BE2C (cell line): Measurements from ENCODE around the gene CENPM.

Source experiments
- DNase-seq: peaks from one replicate; pipeline ENCODE4 v3.0.0-alpha.2; 2020
- H3K27me3 ChIP-seq: fragments of 250-450 bp; sonication (Bioruptor Pico); 2 replicates; pipeline ENCODE4 v1.5.1; 2020; ENCODE audit warnings: mild to moderate bottlenecking
- H3K36me3 ChIP-seq: fragments of 250-450 bp; sonication (Bioruptor Pico); 2 replicates; pipeline ENCODE4 v1.5.1; 2020; ENCODE audit warnings: mild to moderate bottlenecking
- H3K4me1 ChIP-seq: fragments of 250-450 bp; sonication (Bioruptor Pico); 2 replicates; pipeline ENCODE4 v1.5.1; 2020
- H3K4me3 ChIP-seq: 2 replicates; pipeline ENCODE4 v1.5.1; 2011; ENCODE audit warnings: low read depth, low read length
- H3K9me3 ChIP-seq: fragments of 250-450 bp; sonication (Bioruptor Pico); 2 replicates; pipeline ENCODE4 v1.5.1; 2020
- TF ChIP-seq, protein P1 (sequence below): IDR thresholded peaks from 2 replicates; pipeline ENCODE4 v1.5.1; 2012; ENCODE audit warnings: mild to moderate bottlenecking, low read depth, low read length

The CENPM gene

DNA sequence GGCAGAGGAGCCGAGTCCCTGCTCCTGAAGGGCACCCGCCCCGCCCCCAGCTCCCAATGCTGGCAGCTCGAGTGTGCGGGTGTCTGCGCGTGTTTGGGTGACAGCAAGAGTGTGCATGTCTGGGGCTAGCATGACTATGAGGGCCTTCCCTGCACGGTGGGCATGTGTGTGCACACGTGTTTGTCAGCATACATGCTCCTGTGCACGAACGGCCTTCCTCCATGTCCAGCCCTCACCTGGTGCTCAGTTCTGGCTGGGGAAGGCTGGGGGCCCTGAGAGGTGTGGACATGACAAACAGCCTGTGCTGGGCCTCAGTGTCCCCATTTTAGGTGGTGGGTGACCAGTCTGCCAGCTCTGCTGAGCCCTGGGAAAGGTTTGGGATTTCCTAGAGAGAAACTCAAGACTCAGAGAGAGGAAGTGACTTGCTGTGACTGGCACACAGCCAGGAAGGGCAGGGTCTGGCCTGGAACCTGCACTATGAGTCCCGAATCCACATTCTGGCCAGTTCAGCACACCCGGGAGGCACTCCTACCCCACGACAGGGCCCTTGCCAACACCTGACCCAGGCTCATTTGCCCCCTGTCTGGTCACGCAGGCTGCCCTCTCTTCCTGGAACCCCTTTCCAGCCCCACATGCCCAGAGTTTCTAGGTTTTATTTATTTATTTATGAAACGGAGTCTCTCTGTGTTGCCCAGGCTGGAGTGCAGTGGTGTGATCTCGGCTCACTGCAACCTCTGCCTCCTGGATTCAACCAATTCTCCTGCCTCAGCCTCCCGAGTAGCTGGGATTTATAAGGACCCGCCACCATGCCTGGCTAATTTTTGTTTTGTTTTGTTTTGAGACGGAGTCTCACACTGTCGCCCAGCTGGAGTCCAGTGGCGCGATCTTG is 28.8 kb downstream of the CENPM start:
- peaks cover 50% of the 10 kb centered on the region for H3K27me3 ChIP-seq
- no peak overlapping the region for H3K4me3 ChIP-seq
- H3K9me3 ChIP-seq, result no peaks in the 10 kb centered on the region
- DNase-seq, result peak; percentile 64
- TF ChIP-seq, protein P1, sequence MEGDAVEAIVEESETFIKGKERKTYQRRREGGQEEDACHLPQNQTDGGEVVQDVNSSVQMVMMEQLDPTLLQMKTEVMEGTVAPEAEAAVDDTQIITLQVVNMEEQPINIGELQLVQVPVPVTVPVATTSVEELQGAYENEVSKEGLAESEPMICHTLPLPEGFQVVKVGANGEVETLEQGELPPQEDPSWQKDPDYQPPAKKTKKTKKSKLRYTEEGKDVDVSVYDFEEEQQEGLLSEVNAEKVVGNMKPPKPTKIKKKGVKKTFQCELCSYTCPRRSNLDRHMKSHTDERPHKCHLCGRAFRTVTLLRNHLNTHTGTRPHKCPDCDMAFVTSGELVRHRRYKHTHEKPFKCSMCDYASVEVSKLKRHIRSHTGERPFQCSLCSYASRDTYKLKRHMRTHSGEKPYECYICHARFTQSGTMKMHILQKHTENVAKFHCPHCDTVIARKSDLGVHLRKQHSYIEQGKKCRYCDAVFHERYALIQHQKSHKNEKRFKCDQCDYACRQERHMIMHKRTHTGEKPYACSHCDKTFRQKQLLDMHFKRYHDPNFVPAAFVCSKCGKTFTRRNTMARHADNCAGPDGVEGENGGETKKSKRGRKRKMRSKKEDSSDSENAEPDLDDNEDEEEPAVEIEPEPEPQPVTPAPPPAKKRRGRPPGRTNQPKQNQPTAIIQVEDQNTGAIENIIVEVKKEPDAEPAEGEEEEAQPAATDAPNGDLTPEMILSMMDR, result no peak
- no peaks in the 10 kb centered on the region for H3K4me1 ChIP-seq
- no peaks in the 10 kb centered on the region for H3K36me3 ChIP-seq

DNA sequence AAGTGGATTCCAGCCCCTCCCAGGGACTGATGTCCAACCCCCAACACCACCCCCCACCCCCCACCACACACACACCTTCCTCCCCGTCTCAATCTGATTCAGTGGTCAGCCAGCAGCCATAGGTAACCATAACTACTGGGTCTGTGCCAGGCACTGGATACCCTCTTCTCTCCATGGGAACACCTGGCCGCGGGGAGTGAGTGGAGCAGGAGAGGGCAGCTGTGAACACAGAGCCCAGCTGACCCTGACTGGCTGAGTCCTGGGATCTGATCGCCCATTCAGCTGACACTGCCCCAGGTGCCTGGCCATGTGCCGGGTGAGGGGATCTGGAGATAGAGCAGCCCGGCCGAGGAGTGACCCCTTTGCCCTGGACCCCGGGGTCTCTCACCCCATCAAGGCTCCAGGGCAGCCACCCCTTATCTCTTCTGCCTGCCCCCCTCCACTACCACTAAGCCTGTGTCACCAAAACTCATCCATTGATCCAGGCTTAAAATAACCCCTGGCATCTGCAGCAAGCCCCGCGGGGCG is 29.5 kb downstream of the CENPM start:
- Histone ChIP-seq H3K4me3 (no peak overlapping the region), H3K4me1 (no peaks in the 10 kb centered on the region), H3K36me3 (no peaks in the 10 kb centered on the region), H3K9me3 (no peaks in the 10 kb centered on the region), H3K27me3 (peaks cover 57% of the 10 kb centered on the region)
- TF ChIP-seq, protein P1, result no peak
- DNase-seq, result no peak

DNA sequence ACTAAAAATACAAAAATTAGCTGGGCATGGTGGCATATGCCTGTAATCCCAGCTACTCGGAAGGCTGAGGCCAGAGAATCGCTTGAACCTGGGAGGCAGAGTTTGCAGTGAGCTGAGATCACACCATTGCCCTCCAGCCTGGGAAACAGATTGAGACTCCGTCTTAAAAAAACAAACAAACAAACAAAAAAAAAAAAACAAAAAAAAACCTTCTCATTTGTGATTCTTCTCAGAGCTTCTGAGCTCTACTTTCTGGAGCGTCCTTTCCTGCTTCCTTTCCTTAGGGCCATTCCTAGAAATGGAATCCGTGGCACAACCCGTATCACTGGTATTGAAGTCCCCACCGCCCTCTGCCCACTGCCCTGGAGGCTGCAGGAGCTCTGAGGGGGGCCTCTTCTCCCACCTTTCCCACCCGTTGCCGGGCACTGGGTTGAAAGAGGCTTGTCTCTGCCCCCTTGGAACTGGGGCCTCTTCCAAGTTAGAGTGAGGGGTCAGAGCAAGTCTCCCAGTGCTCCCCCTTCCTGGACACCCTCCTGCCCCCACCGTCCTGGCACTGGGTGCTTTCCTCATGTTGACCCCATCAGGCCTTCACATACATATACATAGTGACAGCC is 30.1 kb downstream of the CENPM start:
- H3K4me3 ChIP-seq, result no peak overlapping the region
- DNase-seq, result no peak
- no peaks in the 10 kb centered on the region for H3K4me1 ChIP-seq
- TF ChIP-seq, protein P1, result no peak
- H3K9me3 ChIP-seq, result no peaks in the 10 kb centered on the region
- peaks cover 63% of the 10 kb centered on the region for H3K27me3 ChIP-seq
- H3K36me3 ChIP-seq, result no peaks in the 10 kb centered on the region

DNA sequence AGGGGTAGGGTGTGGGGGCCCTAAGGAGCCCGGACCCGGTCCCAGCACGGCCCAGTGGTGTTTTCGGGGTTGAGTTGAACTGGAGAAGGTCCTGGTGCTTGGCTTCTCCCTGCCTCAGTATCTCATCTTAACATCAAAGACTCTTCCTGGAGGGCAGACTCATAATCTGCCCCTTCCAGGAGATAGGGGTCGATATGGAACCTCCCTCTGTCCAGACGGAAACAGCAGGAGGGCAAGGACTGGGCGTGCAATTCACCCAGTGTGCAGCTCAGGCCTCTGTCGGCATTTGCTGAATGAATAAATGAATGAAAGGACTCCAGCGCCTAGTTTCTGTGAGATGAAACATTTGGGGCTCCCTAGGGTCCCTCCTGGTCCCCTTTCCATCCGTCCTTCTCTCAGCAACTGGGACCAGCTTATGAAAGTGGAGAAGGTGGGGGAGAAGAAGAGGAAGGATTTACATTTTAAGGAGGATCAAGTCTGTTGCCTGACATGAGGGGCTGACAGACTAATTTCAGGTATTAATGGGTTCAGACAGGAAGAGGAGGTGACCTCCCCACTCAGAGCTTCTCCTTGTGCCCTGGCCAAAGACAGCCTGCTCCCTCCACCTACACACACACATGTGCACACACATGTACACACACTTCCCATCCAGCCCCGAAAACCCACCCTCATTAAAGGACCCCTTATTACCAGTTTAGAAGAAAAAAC is 31.0 kb downstream of the CENPM start:
- no peaks in the 10 kb centered on the region for H3K36me3 ChIP-seq
- H3K27me3 ChIP-seq, result peaks cover 72% of the 10 kb centered on the region
- no peaks in the 10 kb centered on the region for H3K9me3 ChIP-seq
- H3K4me1 ChIP-seq, result no peaks in the 10 kb centered on the region
- TF ChIP-seq, protein P1, result no peak
- no peak for DNase-seq
- no peak overlapping the region for H3K4me3 ChIP-seq

DNA sequence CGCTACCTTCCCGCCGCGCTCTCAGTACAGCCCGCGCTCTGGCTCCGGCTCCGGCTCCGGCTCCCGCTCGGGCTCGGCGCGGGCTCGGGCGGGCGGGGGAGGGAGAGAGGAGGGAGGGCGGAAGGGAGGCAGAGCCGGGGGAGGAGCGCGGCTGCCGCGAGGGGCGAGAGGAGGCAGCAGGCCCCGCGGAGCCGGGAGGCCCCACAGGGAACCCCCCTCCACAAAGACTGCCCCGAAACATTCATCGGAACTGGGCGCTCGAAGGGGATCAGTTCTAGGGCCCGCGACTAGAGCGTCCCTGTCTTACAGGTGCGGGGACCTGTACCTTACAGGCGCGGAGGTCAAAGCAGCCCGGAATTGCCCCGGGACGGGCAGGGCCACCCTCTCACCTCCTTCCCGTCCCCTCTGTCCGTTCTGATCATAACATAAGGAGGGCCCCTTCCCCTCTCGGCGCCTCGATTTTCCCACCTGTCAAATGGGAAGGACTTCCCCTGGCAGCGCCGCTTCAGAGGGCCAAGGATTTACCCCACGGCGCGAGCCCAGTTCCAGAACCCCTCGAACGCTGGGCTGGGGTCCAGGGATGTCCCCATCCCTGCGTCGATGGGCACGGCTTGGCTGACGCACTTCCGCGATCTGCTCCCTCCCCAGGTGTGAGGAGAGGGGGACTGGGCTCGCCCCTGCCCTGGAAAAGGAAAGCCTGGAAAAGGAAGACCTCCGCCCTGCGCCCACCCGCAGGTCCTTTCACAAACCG is 31.7 kb downstream of the CENPM start, which contains the start of gene SHISA8:
Gene SHISA8, minus strand, starts transcription at position 40 of the 751 bp plus-strand sequence. CDS start 407 bp downstream, outside the sequence.
- peaks cover 80% of the 10 kb centered on the region for H3K27me3 ChIP-seq

More for the DNA sequence above, 31.7 kb downstream of the CENPM start, which contains the start of gene SHISA8:
- Histone ChIP-seq H3K4me1 (no peaks in the 10 kb centered on the region), H3K36me3 (no peaks in the 10 kb centered on the region), H3K9me3 (no peaks in the 10 kb centered on the region), H3K4me3 (no peak within 1 kb of the TSS)
- TF ChIP-seq, protein P1, result no peak
- DNase-seq, result peak; percentile 60
